Gastrocnemius medialis (tissue), 4 donors: ENCODE measurements around the gene DYRK1B. TPM values are rescaled to one million over a fixed set of nuclear protein-coding genes. Genes with fewer than 3 reads are reported as not detected.

Experiments used
- ATAC-seq, 2 donors: fragments of 150-250 bp; one replicate each; pipeline ENCODE4 v1.9.1; 2016
- DNase-seq, 2 donors: peaks; one replicate each; pipeline ENCODE4 v3.0.0-alpha.2; 2019
- H3K27ac ChIP-seq, 4 donors: fragments of 200-600 bp; sonication (generic); 1 replicate in 1 of 4; 2 replicates in 3 of 4; pipeline ENCODE4 v1.5.1; 2016 to 2018; ENCODE audit warnings: mild to moderate bottlenecking in 2 of 4, moderate library complexity in 1 of 4
- H3K27me3 ChIP-seq, 3 donors: fragments of 200-600 bp; sonication (generic) in 2 of 3; 1 replicate in 1 of 3; 2 replicates in 2 of 3; pipeline versions ENCODE4 v1.5.1 to v1.6.0; 2016 to 2019; ENCODE audit warnings: mild to moderate bottlenecking in 1 of 3, moderate library complexity in 1 of 3
- H3K36me3 ChIP-seq, 2 donors: fragments of 200-600 bp; sonication (generic) in 1 of 2; one replicate each; pipeline ENCODE4 v1.5.1; 2017 to 2018
- H3K4me1 ChIP-seq, 2 donors: fragments of 200-600 bp; sonication (generic) in 1 of 2; one replicate each; pipeline ENCODE4 v1.5.1; 2016 to 2017; ENCODE audit warnings: mild to moderate bottlenecking in 2 of 2
- H3K4me3 ChIP-seq, 4 donors: fragments of 200-600 bp; sonication (generic) in 3 of 4; 1 replicate in 1 of 4; 2 replicates in 3 of 4; pipeline ENCODE4 v1.5.1; 2016 to 2019; ENCODE audit warnings: mild to moderate bottlenecking in 2 of 4
- H3K9me3 ChIP-seq, 3 donors: fragments of 200-600 bp; sonication (generic) in 2 of 3; 1 replicate in 1 of 3; 2 replicates in 2 of 3; pipeline ENCODE4 v1.5.1; 2016 to 2019
- POLR2A ChIP-seq, 2 donors: fragments of 450-650 bp; IDR thresholded peaks; one replicate each; pipeline ENCODE4 v1.6.1; 2017; ENCODE audit warnings: antibody characterized with exemption in 2 of 2, mild to moderate bottlenecking in 2 of 2, moderate library complexity in 2 of 2
- in situ Hi-C, 4 donors: fragments of 200-750 bp; cut with MboI; loops; one replicate each; pipeline versions ENCODE4 v1.15.0 to v1.8.0; 2017; ENCODE audit warnings: low sequenced_read_pairs in 4 of 4
- intact Hi-C: fragments of 100-400 bp; cut with DNase I; formaldehyde crosslinking; loops from one replicate; pipeline ENCODE4 v1.15.1; 2023; ENCODE audit warnings: low total_unique reads
- total RNA-seq, 4 donors: library from RNA; depleted of rRNA; stranded (reverse); fragments of >200 nt; gene quantifications; one replicate each; pipeline versions ENCODE4 v1.1.0 to v1.2.3, GENCODE V29; 2016
- TF ChIP-seq, protein P1 (sequence below), 5 experiments: fragments of 450-650 bp in 3 of 5; fragments of 200-600 bp in 2 of 5; sonication (generic) in 2 of 5; IDR thresholded peaks in 4 of 5; conservative IDR thresholded peaks in 1 of 5; 1 replicate in 4 of 5; 2 replicates in 1 of 5; pipeline ENCODE4 v1.5.1; 2016 to 2019; ENCODE audit warnings: antibody characterized with exemption in 5 of 5, mild to moderate bottlenecking in 3 of 5, moderate library complexity in 3 of 5

The DYRK1B gene
- total RNA-seq, 4 donors from 2014 or later, result 39.6 to 68.7 (median 61.8) TPM

DNA sequence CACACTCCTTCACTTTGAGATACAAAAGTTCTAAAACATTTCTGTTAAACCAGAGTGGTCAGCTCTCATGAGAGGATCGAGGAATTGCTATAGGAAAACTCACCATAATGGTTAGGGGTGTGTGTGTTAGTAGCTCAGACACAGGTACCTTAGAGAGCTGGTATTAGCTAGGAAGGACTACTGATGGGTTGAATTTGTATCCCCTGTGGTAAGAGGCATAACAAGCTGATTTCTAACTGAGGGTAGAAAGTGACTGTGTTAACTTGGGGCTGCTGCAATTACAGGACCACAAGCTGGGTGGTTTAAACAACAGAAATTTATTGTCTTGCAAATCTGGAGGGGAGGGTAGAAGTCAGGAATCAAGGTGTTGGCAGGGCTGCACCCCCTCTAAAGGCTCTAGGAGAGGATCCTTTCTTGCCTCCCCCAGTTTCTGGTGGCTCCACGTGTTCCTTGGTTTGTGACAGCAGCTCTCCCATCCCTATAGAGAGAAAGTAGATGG is 37.9 kb downstream of the DYRK1B start:
- TF ChIP-seq POLR2A (IDR thresholded peaks at IDR 0.05), result no peak
- TF ChIP-seq, protein P1, sequence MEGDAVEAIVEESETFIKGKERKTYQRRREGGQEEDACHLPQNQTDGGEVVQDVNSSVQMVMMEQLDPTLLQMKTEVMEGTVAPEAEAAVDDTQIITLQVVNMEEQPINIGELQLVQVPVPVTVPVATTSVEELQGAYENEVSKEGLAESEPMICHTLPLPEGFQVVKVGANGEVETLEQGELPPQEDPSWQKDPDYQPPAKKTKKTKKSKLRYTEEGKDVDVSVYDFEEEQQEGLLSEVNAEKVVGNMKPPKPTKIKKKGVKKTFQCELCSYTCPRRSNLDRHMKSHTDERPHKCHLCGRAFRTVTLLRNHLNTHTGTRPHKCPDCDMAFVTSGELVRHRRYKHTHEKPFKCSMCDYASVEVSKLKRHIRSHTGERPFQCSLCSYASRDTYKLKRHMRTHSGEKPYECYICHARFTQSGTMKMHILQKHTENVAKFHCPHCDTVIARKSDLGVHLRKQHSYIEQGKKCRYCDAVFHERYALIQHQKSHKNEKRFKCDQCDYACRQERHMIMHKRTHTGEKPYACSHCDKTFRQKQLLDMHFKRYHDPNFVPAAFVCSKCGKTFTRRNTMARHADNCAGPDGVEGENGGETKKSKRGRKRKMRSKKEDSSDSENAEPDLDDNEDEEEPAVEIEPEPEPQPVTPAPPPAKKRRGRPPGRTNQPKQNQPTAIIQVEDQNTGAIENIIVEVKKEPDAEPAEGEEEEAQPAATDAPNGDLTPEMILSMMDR (IDR thresholded peaks at IDR 0.05 in 4 of 5, conservative IDR thresholded peaks at IDR 0.05 in 1 of 5), result no peak
- no peak overlapping the region for H3K4me3 ChIP-seq
- in situ Hi-C loops (loop anchor here in 2 of 4 donors (5.0 to 25.0 kb wide), 2 partner anchors 166 to 176 kb away; partner anchors contain the start of gene PSMC4 (in 2 of the 2)), intact Hi-C loops (no loop called here)
- DNase-seq (no peak), ATAC-seq (no peak)
- H3K27ac ChIP-seq, result no peak overlapping the region
- H3K36me3 ChIP-seq, result no peaks in the 10 kb centered on the region
- no peaks in the 10 kb centered on the region for H3K4me1 ChIP-seq
- no peaks in the 10 kb centered on the region for H3K9me3 ChIP-seq
- no peaks in the 10 kb centered on the region for H3K27me3 ChIP-seq

DNA sequence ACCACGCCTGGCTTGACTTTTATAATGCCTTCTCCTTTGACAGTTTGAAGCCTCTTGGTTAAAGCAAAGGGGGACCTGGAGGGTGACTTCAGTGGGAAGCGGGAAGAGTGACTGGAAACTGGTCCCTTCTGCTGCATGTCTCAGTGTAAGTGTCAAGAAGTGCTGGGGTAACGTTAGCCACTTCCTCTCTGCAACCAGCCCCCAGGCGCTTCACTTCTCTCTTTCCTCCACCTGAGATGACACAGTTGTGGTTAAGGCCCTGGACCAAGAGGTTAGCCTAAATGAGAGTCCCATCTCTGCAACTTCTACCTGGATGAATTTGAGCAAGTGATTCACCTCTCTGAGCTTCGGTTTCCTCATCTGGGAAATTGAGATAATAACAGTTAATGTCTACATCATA is 39.0 kb downstream of the DYRK1B start:
- ATAC-seq, result no peak
- in situ Hi-C loops (loop anchor here in 2 of 4 donors (5.0 to 25.0 kb wide), 2 partner anchors 167 to 177 kb away; partner anchors contain the start of gene PSMC4 (in 2 of the 2)), intact Hi-C loops (no loop called here)
- Histone ChIP-seq H3K27ac (no peak overlapping the region), H3K36me3 (no peaks in the 10 kb centered on the region), H3K27me3 (no peaks in the 10 kb centered on the region), H3K4me1 (no peaks in the 10 kb centered on the region), H3K4me3 (no peak overlapping the region), H3K9me3 (no peaks in the 10 kb centered on the region)
- TF ChIP-seq POLR2A (IDR thresholded peaks at IDR 0.05), result no peak
- TF ChIP-seq, protein P1 (IDR thresholded peaks at IDR 0.05 in 4 of 5, conservative IDR thresholded peaks at IDR 0.05 in 1 of 5), result no peak
- DNase-seq, result no peak

DNA sequence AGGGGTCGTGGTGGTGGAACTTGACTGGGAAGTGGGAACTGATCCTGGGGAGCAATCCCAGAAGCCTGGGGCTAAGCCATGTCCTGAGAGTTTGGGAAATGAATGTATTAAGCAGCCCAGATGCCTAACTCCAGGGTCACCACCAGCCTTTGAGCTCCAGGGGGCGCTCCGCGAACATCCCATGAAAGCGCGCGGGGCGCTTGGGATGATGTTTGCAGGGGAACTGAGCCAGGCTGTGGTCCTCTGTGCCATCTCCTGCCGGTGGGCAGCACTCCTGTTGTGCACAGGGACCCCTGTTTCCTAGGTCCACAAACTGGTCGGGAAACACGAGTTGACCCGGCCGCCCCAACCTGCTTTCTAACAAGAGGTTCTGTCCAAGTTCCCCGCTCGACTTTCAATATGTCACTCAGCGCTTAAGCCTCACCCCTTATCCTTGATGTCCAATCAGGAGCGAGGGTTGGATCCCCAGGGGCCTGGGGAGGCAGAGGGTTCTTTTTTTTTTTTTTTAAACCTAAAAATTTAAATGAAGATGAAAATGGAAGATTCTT is 40.9 kb downstream of the DYRK1B start:
- ATAC-seq, result peak; percentile 95 to 98
- Histone ChIP-seq H3K27me3 (no peaks in the 10 kb centered on the region), H3K4me3 (peak overlapping the region; percentile 50 to 76 (median 63)), H3K36me3 (no peaks in the 10 kb centered on the region), H3K27ac (peak overlapping the region; percentile 25 to 69 (median 56)), H3K9me3 (peaks cover 0 to 3% (median 0%) of the 10 kb centered on the region in 3 donors), H3K4me1 (no peaks in the 10 kb centered on the region)
- intact Hi-C loops (loop anchor here (1.0 kb wide), 3 partner anchors 49 to 177 kb away; partner anchors contain the start of gene FBL), in situ Hi-C loops (loop anchor here (5.0 to 25.0 kb wide), 2 partner anchors 49 to 169 kb away; partner anchors contain the start of gene PSMC4 (in 1 of the 4))
- peak; percentile 35 to 72 for DNase-seq
- TF ChIP-seq POLR2A (IDR thresholded peaks at IDR 0.05), result no peak
- TF ChIP-seq, protein P1 (IDR thresholded peaks at IDR 0.05 in 4 of 5, conservative IDR thresholded peaks at IDR 0.05 in 1 of 5), result peak; percentile 93 to 96 (median 95)

DNA sequence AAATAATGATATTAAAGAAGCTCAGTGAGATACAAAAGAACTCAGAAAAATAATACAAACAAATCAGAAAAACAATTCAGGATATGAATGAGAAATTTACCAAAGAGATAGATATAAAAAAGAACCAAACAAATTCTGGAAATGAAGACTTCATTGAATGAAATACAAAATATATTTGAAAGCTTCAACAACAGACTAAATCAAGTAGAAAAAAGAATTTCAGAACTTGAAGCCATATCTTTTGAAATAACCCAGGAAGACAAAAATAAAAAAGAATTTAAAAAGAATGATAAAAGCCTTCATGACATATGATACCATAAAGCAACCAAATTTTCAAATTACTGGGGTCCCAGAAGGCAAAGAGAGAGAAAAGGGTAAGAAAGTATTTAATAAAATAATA is 45.7 kb downstream of the DYRK1B start:
- TF ChIP-seq, protein P1 (IDR thresholded peaks at IDR 0.05 in 4 of 5, conservative IDR thresholded peaks at IDR 0.05 in 1 of 5), result no peak
- no peak for TF ChIP-seq POLR2A (IDR thresholded peaks at IDR 0.05)
- H3K9me3 ChIP-seq, result peaks cover 0 to 3% (median 0%) of the 10 kb centered on the region in 3 donors
- intact Hi-C loops, result no loop called here
- no peaks in the 10 kb centered on the region for H3K4me1 ChIP-seq
- in situ Hi-C loops, result loop anchor here in 2 of 4 donors (10.0 to 25.0 kb wide), 2 partner anchors 174 to 177 kb away; partner anchors contain the start of gene PSMC4 (in 1 of the 2)
- no peak overlapping the region for H3K27ac ChIP-seq
- H3K36me3 ChIP-seq, result no peaks in the 10 kb centered on the region
- no peak overlapping the region for H3K4me3 ChIP-seq
- no peak for DNase-seq
- peaks cover 0 to 6% (median 0%) of the 10 kb centered on the region in 3 donors for H3K27me3 ChIP-seq
- no peak for ATAC-seq
